Bronchial epithelial cell (primary cell): Measurements from ENCODE around the gene PEX14. TPM values are rescaled to one million over a fixed set of nuclear protein-coding genes. Genes with fewer than 3 reads are reported as not detected.
"Not testable (repeated sequence)": the region's sequence is repeated elsewhere in the genome, so short reads cannot be mapped to it uniquely, and the experiment has no call there.

Experiments used
- DNase-seq: peaks from one replicate; pipeline ENCODE4 v3.0.0-alpha.2; 2010; ENCODE audit warnings: low read depth
- FAIRE-seq: peaks from 2 replicates; lab custom pipeline; 2011; peaks lifted over from hg19 to GRCh38; lab: Jason Lieb, UNC
- H3K27me3 ChIP-seq: 2 replicates; pipeline ENCODE4 v1.5.1; 2011; ENCODE audit warnings: low read length; ENCODE audit not compliant: control insufficient read depth, insufficient read depth
- H3K36me3 ChIP-seq: 2 replicates; pipeline ENCODE4 v1.5.1; 2011; ENCODE audit warnings: low read length; ENCODE audit not compliant: control insufficient read depth, insufficient read depth
- H3K4me3 ChIP-seq: 2 replicates; pipeline ENCODE4 v1.5.1; 2011; ENCODE audit warnings: mild to moderate bottlenecking, low read depth, low read length, control low read depth
- total RNA-seq: library from RNA; depleted of rRNA; stranded (reverse); fragments of >200 nt; gene quantifications from 2 replicates; pipeline ENCODE4 v1.2.1, GENCODE V29; 2014
- TF ChIP-seq, protein P1 (sequence below): IDR thresholded peaks from 2 replicates; pipeline ENCODE4 v1.5.1; 2011; ENCODE audit warnings: mild to moderate bottlenecking, moderate library complexity, low read length, control low read depth, inconsistent platforms; ENCODE audit not compliant: insufficient read depth, severe bottlenecking

PEX14 gene
- total RNA-seq, 1 donor from 2014 or later = 8.7 TPM

GRCh38 chr1:10456661-10457060, 18.1 kb upstream of the PEX14 start:
- DNase-seq (peak; percentile 75), FAIRE-seq (no peak)
- TF ChIP-seq, protein P1, sequence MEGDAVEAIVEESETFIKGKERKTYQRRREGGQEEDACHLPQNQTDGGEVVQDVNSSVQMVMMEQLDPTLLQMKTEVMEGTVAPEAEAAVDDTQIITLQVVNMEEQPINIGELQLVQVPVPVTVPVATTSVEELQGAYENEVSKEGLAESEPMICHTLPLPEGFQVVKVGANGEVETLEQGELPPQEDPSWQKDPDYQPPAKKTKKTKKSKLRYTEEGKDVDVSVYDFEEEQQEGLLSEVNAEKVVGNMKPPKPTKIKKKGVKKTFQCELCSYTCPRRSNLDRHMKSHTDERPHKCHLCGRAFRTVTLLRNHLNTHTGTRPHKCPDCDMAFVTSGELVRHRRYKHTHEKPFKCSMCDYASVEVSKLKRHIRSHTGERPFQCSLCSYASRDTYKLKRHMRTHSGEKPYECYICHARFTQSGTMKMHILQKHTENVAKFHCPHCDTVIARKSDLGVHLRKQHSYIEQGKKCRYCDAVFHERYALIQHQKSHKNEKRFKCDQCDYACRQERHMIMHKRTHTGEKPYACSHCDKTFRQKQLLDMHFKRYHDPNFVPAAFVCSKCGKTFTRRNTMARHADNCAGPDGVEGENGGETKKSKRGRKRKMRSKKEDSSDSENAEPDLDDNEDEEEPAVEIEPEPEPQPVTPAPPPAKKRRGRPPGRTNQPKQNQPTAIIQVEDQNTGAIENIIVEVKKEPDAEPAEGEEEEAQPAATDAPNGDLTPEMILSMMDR = no peak

GRCh38 chr1:10457462-10457861, 17.3 kb upstream of the PEX14 start:
- H3K27me3 ChIP-seq, FAIRE-seq, H3K4me3 ChIP-seq, H3K36me3 ChIP-seq, DNase-seq: not testable (repeated sequence)

More at GRCh38 chr1:10456661-10457060, 18.1 kb upstream of the PEX14 start:
- H3K4me3 ChIP-seq = no peak overlapping the region
- no peaks in the 10 kb centered on the region for H3K27me3 ChIP-seq
- peaks cover 2% of the 10 kb centered on the region for H3K36me3 ChIP-seq

DNA sequence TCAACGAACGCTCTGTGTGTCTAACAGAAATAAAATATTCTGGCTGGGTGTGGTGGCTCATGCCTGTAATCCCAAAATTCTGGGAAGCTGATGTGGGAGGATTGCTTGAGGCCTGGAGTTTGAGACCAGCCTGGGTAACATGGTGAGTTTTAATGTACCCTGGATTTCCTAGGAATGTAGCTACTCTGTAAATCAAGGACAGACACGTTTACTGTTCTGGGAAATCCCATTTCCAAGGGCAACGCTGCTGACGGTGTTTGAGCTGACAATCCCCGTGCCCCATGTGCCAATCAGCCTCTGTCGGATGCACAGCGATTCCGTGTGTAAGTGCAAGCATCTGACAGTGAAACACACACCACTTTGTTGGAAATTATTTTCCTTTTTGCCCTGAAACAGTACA, 16.9 kb upstream of the PEX14 start:
- FAIRE-seq = no peak
- TF ChIP-seq, protein P1 = no peak
- Histone ChIP-seq H3K27me3 (no peaks in the 10 kb centered on the region), H3K4me3 (no peak overlapping the region), H3K36me3 (peaks cover 6% of the 10 kb centered on the region)
- no peak for DNase-seq

GRCh38 chr1:10459184-10459583, 15.6 kb upstream of the PEX14 start:
- H3K27me3 ChIP-seq = no peaks in the 10 kb centered on the region
- H3K36me3 ChIP-seq = peaks cover 6% of the 10 kb centered on the region
- TF ChIP-seq, protein P1 = no peak
- DNase-seq = peak; percentile 90
- FAIRE-seq = peak; percentile 68
- no peak overlapping the region for H3K4me3 ChIP-seq

- TF ChIP-seq, protein P1 = no peak
- no peak overlapping the region for H3K4me3 ChIP-seq
- H3K27me3 ChIP-seq = no peaks in the 10 kb centered on the region
- DNase-seq = no peak
- FAIRE-seq = no peak
- H3K36me3 ChIP-seq = peaks cover 18% of the 10 kb centered on the region
These were observed 7.7 kb upstream of the PEX14 start for GRCh38 chr1:10467078-10467477.

- Histone ChIP-seq H3K36me3 (peaks cover 14% of the 10 kb centered on the region), H3K4me3 (no peak overlapping the region), H3K27me3 (no peaks in the 10 kb centered on the region)
- TF ChIP-seq, protein P1 = no peak
- DNase-seq (no peak), FAIRE-seq (no peak)
These were observed 4.7 kb upstream of the PEX14 start for GRCh38 chr1:10470043-10470442.
